K562 (cell line): Measurements from ENCODE around the gene FCHO1. TPM values are rescaled to one million over a fixed set of nuclear protein-coding genes. Genes with fewer than 3 reads are reported as not detected.

Source experiments
- ATAC-seq: fragments of 200-7000 bp; cut with Tn5 transposase; 3 replicates; pipeline ENCODE4 v1.9.1; 2020; ENCODE audit warnings: moderate library complexity
- BruUV-seq: library from RNA; stranded (reverse); fragments of 400-500 nt; replicated peaks from 2 replicates; lab custom pipeline; 2021; lab: Mats Ljungman, UMichigan
- CTCF ChIA-PET: fragments of 300-600 bp; formaldehyde crosslinking; extraction: SDS; loops from one replicate; lab custom pipeline; 2021; ENCODE audit warnings: low intra/inter-chr PET ratio; lab: Yijun Ruan, JAX
- POLR2A ChIA-PET: fragments of 300-600, 350-650 bp; sonication (Branson Sonifier 250); formaldehyde crosslinking; extraction: SDS; loops from one replicate; lab custom pipeline; 2021; ENCODE audit warnings: antibody characterized with exemption, inconsistent platforms; lab: Yijun Ruan, JAX
- DNase-seq, 4 experiments: peaks; one replicate each; pipeline versions ENCODE4 v3.0.0 to v3.0.0-alpha.2; 2011 to 2018; ENCODE audit warnings: low spot score in 3 of 4, mixed read lengths in 3 of 4; ENCODE audit errors: extremely low read depth in 1 of 4
- FAIRE-seq: peaks from 2 replicates; lab custom pipeline; 2011; peaks lifted over from hg19 to GRCh38; lab: Jason Lieb, UNC
- H2AFZ ChIP-seq: 2 replicates; pipeline ENCODE4 v1.6.0; 2011; ENCODE audit warnings: low read depth, low read length, control low read depth, inconsistent platforms
- H3K27ac ChIP-seq: fragments of 200-600 bp; 3 replicates; pipeline ENCODE4 v1.8.0; 2011; ENCODE audit warnings: low read depth, mild to moderate bottlenecking, control low read depth, inconsistent platforms, low read length, moderate library complexity, mixed read lengths; ENCODE audit errors: extremely low read depth
- H3K27me3 ChIP-seq, 2 experiments: fragments of 300-600 bp in 1 of 2; 2 replicates in 1 of 2; 3 replicates in 1 of 2; pipeline versions ENCODE4 v1.6.0 to v1.8.0; 2011; ENCODE audit warnings: inconsistent platforms in 2 of 2, low read length in 2 of 2, mild to moderate bottlenecking in 1 of 2, mixed read lengths in 1 of 2, moderate library complexity in 1 of 2; ENCODE audit not compliant: control insufficient read depth in 2 of 2, insufficient read depth in 2 of 2
- H3K36me3 ChIP-seq: fragments of 300-600 bp; 3 replicates; pipeline ENCODE4 v1.8.0; 2011; ENCODE audit warnings: mild to moderate bottlenecking, low read length, inconsistent platforms; ENCODE audit not compliant: control insufficient read depth, insufficient read depth
- H3K4me1 ChIP-seq, 2 experiments: fragments of 200-600 bp in 1 of 2; replicated peaks in 1 of 2; 2 replicates in 1 of 2; 3 replicates in 1 of 2; pipeline versions ENCODE4 v1.5.1 to v1.8.0; 2011; ENCODE audit warnings: inconsistent platforms in 2 of 2, low read length in 2 of 2, mild to moderate bottlenecking in 1 of 2, mixed read lengths in 1 of 2, moderate library complexity in 1 of 2; ENCODE audit not compliant: control insufficient read depth in 2 of 2, insufficient read depth in 2 of 2
- H3K4me2 ChIP-seq: 2 replicates; pipeline ENCODE4 v1.6.1; 2011; ENCODE audit warnings: low read length, control low read depth, inconsistent platforms, mixed read lengths; ENCODE audit not compliant: insufficient read depth
- H3K4me3 ChIP-seq: fragments of 200-600 bp; sonication (generic), shearing (Covaris generic); 2 replicates; pipeline ENCODE4 v1.5.1; 2016; ENCODE audit warnings: control low read depth, inconsistent platforms
- H3K79me2 ChIP-seq: fragments of 200-600 bp; 3 replicates; pipeline ENCODE4 v1.8.0; 2011; ENCODE audit warnings: low read length, inconsistent platforms; ENCODE audit not compliant: control insufficient read depth, insufficient read depth
- H3K9ac ChIP-seq, 2 experiments: 2 replicates each; pipeline versions ENCODE4 v1.6.0 to v1.6.1; 2011; ENCODE audit warnings: low read depth in 2 of 2, low read length in 2 of 2, control low read depth in 1 of 2, inconsistent platforms in 1 of 2, mild to moderate bottlenecking in 1 of 2, mixed read lengths in 1 of 2; ENCODE audit not compliant: insufficient read depth in 1 of 2
- H3K9me1 ChIP-seq: one replicate; pipeline ENCODE4 v1.6.0; 2011; ENCODE audit warnings: inconsistent platforms, mild to moderate bottlenecking, low read length, moderate library complexity; ENCODE audit not compliant: control insufficient read depth, insufficient read depth
- H3K9me3 ChIP-seq: replicated peaks from 2 replicates; pipeline ENCODE4 v1.5.1; 2011; ENCODE audit warnings: low read depth, low read length, inconsistent platforms; ENCODE audit not compliant: control insufficient read depth, insufficient read depth
- H4K20me1 ChIP-seq: replicated peaks from 2 replicates; pipeline ENCODE4 v1.6.1; 2011; ENCODE audit warnings: low read length, inconsistent platforms, mixed read lengths; ENCODE audit not compliant: control insufficient read depth, insufficient read depth
- ADNP ChIP-seq: fragments of 200-800 bp; sonication (Bioruptor generic); IDR thresholded peaks from 2 replicates; pipeline ENCODE4 v1.6.1; 2016; ENCODE audit warnings: missing genetic modification characterization, missing compliant biosample characterization
- CREBBP ChIP-seq: IDR thresholded peaks from one replicate; pipeline ENCODE4 v1.6.1; 2012; ENCODE audit warnings: low read depth, mild to moderate bottlenecking, control low read depth, inconsistent platforms, low read length
- LARP7 ChIP-seq: fragments of 450-650 bp; IDR thresholded peaks from 2 replicates; pipeline ENCODE4 v1.6.1; 2016
- LCOR ChIP-seq: sonication (generic); formaldehyde crosslinking; IDR thresholded peaks from 2 replicates; pipeline ENCODE4 v1.8.0; 2022; ENCODE audit warnings: mild to moderate bottlenecking, missing genetic modification reagents
- MAFK ChIP-seq: IDR thresholded peaks from 2 replicates; pipeline ENCODE4 v1.6.1; 2011; ENCODE audit warnings: low read length, improper control_type of control experiment
- MTF1 ChIP-seq: fragments of 250-450 bp; sonication (Bioruptor Pico); IDR thresholded peaks from 2 replicates; pipeline ENCODE4 v1.9.0; 2021; ENCODE audit warnings: moderate library complexity, mild to moderate bottlenecking, inconsistent platforms, borderline replicate concordance
- TFAM ChIP-seq: fragments of 250-450 bp; sonication (Bioruptor Pico); conservative IDR thresholded peaks from 2 replicates; pipeline ENCODE4 v1.5.0; 2021; ENCODE audit warnings: mild to moderate bottlenecking, moderate library complexity
- TOE1 ChIP-seq, 2 experiments: fragments of 450-650 bp in 1 of 2; sonication (generic) in 1 of 2; formaldehyde crosslinking in 1 of 2; IDR thresholded peaks; 2 replicates each; pipeline versions ENCODE4 v1.7.1 to v1.8.0; 2016 to 2022; ENCODE audit warnings: borderline replicate concordance in 2 of 2, mild to moderate bottlenecking in 2 of 2, antibody characterized with exemption in 1 of 2, inconsistent platforms in 1 of 2, low read depth in 1 of 2, missing genetic modification reagents in 1 of 2, moderate library complexity in 1 of 2
- ZNF445 ChIP-seq: fragments of 250-450 bp; sonication (Bioruptor Pico); IDR thresholded peaks from 2 replicates; pipeline ENCODE4 v1.4.0; 2020; ENCODE audit warnings: low read depth, mild to moderate bottlenecking, moderate library complexity
- ZNF584 ChIP-seq: fragments of 200-800 bp; sonication (Bioruptor generic); IDR thresholded peaks from 2 replicates; pipeline ENCODE4 v1.6.1; 2016; ENCODE audit warnings: low read depth, mild to moderate bottlenecking, missing genetic modification characterization, missing compliant biosample characterization
- WGBS: fragments of 100-300 bp; shearing (Covaris generic); methylation state at CpG from one replicate; pipeline ENCODE4 v1.1.6; 2016; ENCODE audit warnings: low coverage, mixed read lengths; ENCODE audit not compliant: insufficient coverage; ENCODE audit errors: missing lambda C conversion rate; 5-methylcytosine and 5-hydroxymethylcytosine counted together
- in situ Hi-C: fragments of 300-500 bp; cut with MboI; formaldehyde crosslinking; loops from 4 replicates; pipeline ENCODE4 v1.15.0; 2018; ENCODE audit warnings: inconsistent platforms, mixed read lengths
- intact Hi-C: fragments of 100-400 bp; cut with micrococcal nuclease; formaldehyde crosslinking; loops from 2 replicates; pipeline ENCODE4 v1.14.2; 2022
- polyA plus RNA-seq, 8 experiments: library from polyadenylated mRNA; depleted of rRNA in 4 of 8; stranded (reverse) in 5 of 8; unstranded in 3 of 8; fragments of >200 nt; fragmentation: Nextera tagmentation in 2 of 8; fragmentation: Illumina TruSeq in 1 of 8; extraction: Ambion mirVana in 2 of 8; extraction: Trizol in 1 of 8; gene quantifications; 2 replicates each; pipeline versions ENCODE4 v1.2.1 to v1.2.3, GENCODE V29; 2011 to 2014; ENCODE audit warnings: inconsistent platforms in 1 of 8, missing spikeins in 1 of 8
- total RNA-seq, 7 experiments: library from RNA; depleted of rRNA in 6 of 7; stranded (reverse); fragments of >200 nt in 6 of 7; fragmentation: Illumina TruSeq in 2 of 7; extraction: Trizol in 2 of 7; gene quantifications; 2 replicates each; pipeline versions ENCODE4 v1.2.1 to v1.2.3, GENCODE V29; 2011 to 2021; ENCODE audit warnings: low replicate concordance in 1 of 7
- TF ChIP-seq, protein P1 (sequence below), 2 experiments: fragments of 450-650 bp; formaldehyde crosslinking in 1 of 2; IDR thresholded peaks; 2 replicates each; pipeline versions ENCODE4 v1.4.0 to v1.6.1; 2014 to 2020; ENCODE audit warnings: mild to moderate bottlenecking in 2 of 2, borderline replicate concordance in 1 of 2, low read depth in 1 of 2
- TF ChIP-seq, protein P2 (sequence below), 2 experiments: fragments of 450-650 bp; IDR thresholded peaks; 2 replicates each; pipeline ENCODE4 v1.6.1; 2016

Gene FCHO1
- total and polyA plus RNA-seq, 9 of the 15 experiments (the other 6 are each of a cell fraction or from before 2014, with no cell fraction given): 0.21 to 58.9 (median 18.3) TPM

DNA sequence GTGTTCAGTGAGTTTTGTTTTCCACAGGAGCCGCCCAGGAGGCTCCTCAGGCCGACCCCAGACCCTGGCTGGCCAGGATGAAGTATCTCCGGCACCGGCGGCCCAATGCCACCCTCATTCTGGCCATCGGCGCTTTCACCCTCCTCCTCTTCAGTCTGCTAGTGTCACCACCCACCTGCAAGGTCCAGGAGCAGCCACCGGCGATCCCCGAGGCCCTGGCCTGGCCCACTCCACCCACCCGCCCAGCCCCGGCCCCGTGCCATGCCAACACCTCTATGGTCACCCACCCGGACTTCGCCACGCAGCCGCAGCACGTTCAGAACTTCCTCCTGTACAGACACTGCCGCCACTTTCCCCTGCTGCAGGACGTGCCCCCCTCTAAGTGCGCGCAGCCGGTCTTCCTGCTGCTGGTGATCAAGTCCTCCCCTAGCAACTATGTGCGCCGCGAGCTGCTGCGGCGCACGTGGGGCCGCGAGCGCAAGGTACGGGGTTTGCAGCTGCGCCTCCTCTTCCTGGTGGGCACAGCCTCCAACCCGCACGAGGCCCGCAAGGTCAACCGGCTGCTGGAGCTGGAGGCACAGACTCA lies 56.5 kb downstream of the FCHO1 start:
- intact Hi-C loops: no loop called here
- no peak for DNase-seq
- CTCF ChIA-PET: no interaction called here
- BruUV-seq: no TSS peak
- H3K27me3 ChIP-seq: peaks cover 25 to 59% of the 10 kb centered on the region in 2 experiments
- no peak overlapping the region for H3K4me2 ChIP-seq
- FAIRE-seq: no peak
- peak overlapping the region in 1 of 2 experiments; percentile 17; a peak in 1 of 4 replicates for H3K9ac ChIP-seq
- H3K27ac ChIP-seq: no peak overlapping the region
- H3K9me3 ChIP-seq: no peaks in the 10 kb centered on the region
- no peaks in the 10 kb centered on the region for H3K79me2 ChIP-seq
- H3K36me3 ChIP-seq: no peaks in the 10 kb centered on the region
- H3K4me3 ChIP-seq: no peak overlapping the region
- H3K9me1 ChIP-seq: no peaks in the 10 kb centered on the region
- peaks cover 0 to 6% of the 10 kb centered on the region in 2 experiments; a peak in 2 of 5 replicates for H3K4me1 ChIP-seq
- WGBS: 17% methylated on average over 33 of the region's 38 CpGs
- POLR2A ChIA-PET: interaction anchor here (1.0 kb wide), 1 partner anchor 30 kb away, joined by 3 read pairs; no protein-coding TSS in a partner anchor
- 0 out of 2 replicates have a peak, but pooled peaks cover 7% of the 10 kb centered on the region for H4K20me1 ChIP-seq
- H2AFZ ChIP-seq: no peak overlapping the region
- in situ Hi-C loops: no loop called here
- no peak for ATAC-seq
- no peak for TF ChIP-seq CREBBP
- TF ChIP-seq, protein P1, sequence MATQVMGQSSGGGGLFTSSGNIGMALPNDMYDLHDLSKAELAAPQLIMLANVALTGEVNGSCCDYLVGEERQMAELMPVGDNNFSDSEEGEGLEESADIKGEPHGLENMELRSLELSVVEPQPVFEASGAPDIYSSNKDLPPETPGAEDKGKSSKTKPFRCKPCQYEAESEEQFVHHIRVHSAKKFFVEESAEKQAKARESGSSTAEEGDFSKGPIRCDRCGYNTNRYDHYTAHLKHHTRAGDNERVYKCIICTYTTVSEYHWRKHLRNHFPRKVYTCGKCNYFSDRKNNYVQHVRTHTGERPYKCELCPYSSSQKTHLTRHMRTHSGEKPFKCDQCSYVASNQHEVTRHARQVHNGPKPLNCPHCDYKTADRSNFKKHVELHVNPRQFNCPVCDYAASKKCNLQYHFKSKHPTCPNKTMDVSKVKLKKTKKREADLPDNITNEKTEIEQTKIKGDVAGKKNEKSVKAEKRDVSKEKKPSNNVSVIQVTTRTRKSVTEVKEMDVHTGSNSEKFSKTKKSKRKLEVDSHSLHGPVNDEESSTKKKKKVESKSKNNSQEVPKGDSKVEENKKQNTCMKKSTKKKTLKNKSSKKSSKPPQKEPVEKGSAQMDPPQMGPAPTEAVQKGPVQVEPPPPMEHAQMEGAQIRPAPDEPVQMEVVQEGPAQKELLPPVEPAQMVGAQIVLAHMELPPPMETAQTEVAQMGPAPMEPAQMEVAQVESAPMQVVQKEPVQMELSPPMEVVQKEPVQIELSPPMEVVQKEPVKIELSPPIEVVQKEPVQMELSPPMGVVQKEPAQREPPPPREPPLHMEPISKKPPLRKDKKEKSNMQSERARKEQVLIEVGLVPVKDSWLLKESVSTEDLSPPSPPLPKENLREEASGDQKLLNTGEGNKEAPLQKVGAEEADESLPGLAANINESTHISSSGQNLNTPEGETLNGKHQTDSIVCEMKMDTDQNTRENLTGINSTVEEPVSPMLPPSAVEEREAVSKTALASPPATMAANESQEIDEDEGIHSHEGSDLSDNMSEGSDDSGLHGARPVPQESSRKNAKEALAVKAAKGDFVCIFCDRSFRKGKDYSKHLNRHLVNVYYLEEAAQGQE (IDR thresholded peaks at IDR 0.05; ENCODE audit: borderline replicate concordance): no peak
- TF ChIP-seq, protein P1 (CRISPR knock-in tag; IDR thresholded peaks at IDR 0.05; ENCODE audit: low read depth): no peak
- no peak for TF ChIP-seq MTF1 (CRISPR knock-in tag)
- TF ChIP-seq ADNP (tag): no peak
- TF ChIP-seq LARP7: no peak
- TF ChIP-seq LCOR (CRISPR knock-in tag): no peak
- TF ChIP-seq TFAM (CRISPR knock-in tag): no peak
- TF ChIP-seq TOE1 (IDR thresholded peaks at IDR 0.05; ENCODE audit: borderline replicate concordance): no peak
- no peak for TF ChIP-seq TOE1 (CRISPR knock-in tag; IDR thresholded peaks at IDR 0.05; ENCODE audit: borderline replicate concordance, low read depth)
- TF ChIP-seq ZNF584 (CRISPR knock-in tag): no peak
- TF ChIP-seq MAFK: no peak
- TF ChIP-seq, protein P2, sequence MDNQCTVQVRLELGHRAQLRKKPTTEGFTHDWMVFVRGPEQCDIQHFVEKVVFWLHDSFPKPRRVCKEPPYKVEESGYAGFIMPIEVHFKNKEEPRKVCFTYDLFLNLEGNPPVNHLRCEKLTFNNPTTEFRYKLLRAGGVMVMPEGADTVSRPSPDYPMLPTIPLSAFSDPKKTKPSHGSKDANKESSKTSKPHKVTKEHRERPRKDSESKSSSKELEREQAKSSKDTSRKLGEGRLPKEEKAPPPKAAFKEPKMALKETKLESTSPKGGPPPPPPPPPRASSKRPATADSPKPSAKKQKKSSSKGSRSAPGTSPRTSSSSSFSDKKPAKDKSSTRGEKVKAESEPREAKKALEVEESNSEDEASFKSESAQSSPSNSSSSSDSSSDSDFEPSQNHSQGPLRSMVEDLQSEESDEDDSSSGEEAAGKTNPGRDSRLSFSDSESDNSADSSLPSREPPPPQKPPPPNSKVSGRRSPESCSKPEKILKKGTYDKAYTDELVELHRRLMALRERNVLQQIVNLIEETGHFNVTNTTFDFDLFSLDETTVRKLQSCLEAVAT (IDR thresholded peaks at IDR 0.05): no peak
- TF ChIP-seq ZNF445 (CRISPR knock-in tag): no peak
